Measurements from ENCODE around the gene YAP1.

- TF ChIP-seq, protein P1, sequence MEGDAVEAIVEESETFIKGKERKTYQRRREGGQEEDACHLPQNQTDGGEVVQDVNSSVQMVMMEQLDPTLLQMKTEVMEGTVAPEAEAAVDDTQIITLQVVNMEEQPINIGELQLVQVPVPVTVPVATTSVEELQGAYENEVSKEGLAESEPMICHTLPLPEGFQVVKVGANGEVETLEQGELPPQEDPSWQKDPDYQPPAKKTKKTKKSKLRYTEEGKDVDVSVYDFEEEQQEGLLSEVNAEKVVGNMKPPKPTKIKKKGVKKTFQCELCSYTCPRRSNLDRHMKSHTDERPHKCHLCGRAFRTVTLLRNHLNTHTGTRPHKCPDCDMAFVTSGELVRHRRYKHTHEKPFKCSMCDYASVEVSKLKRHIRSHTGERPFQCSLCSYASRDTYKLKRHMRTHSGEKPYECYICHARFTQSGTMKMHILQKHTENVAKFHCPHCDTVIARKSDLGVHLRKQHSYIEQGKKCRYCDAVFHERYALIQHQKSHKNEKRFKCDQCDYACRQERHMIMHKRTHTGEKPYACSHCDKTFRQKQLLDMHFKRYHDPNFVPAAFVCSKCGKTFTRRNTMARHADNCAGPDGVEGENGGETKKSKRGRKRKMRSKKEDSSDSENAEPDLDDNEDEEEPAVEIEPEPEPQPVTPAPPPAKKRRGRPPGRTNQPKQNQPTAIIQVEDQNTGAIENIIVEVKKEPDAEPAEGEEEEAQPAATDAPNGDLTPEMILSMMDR (IDR thresholded peaks at IDR 0.05), result no peak
- no peak for TF ChIP-seq POLR2A (IDR thresholded peaks at IDR 0.05)
Observed at GRCh38 chr11:102085864-102086551, 24.2 kb upstream of the YAP1 start.

Data from uterus (tissue), 2 donors.